Adrenal gland (tissue), 12 donors: Measurements from ENCODE around the gene ZFYVE16. TPM values are rescaled to one million over a fixed set of nuclear protein-coding genes. Genes with fewer than 3 reads are reported as not detected.

Experiments used
- DNase-seq, 7 donors: peaks; one replicate each; pipeline ENCODE4 v3.0.0-alpha.2; 2019 to 2020
- H3K27ac ChIP-seq, 5 donors: fragments of 200-600 bp; sonication (generic) in 4 of 5; 1 replicate in 3 of 5; 2 replicates in 2 of 5; pipeline versions ENCODE4 v1.5.1 to v1.8.0; 2016 to 2020; ENCODE audit warnings: mild to moderate bottlenecking in 1 of 5
- H3K27me3 ChIP-seq: fragments of 200-600 bp; 2 replicates; pipeline ENCODE4 v1.8.0; 2021
- H3K36me3 ChIP-seq, 2 donors: fragments of 200-600 bp; replicated peaks in 1 of 2; 1 replicate in 1 of 2; 2 replicates in 1 of 2; pipeline versions ENCODE4 v1.5.1 to v1.8.0; 2018 to 2022
- H3K4me1 ChIP-seq, 2 donors: fragments of 200-600 bp; replicated peaks in 1 of 2; 1 replicate in 1 of 2; 2 replicates in 1 of 2; pipeline versions ENCODE4 v1.5.1 to v1.8.0; 2018 to 2021
- H3K4me3 ChIP-seq, 4 donors: fragments of 200-600 bp; sonication (generic) in 3 of 4; one replicate each; pipeline ENCODE4 v1.5.1; 2016 to 2018
- H3K9me3 ChIP-seq, 3 donors: fragments of 200-600 bp; sonication (generic) in 1 of 3; replicated peaks in 1 of 3; 1 replicate in 2 of 3; 2 replicates in 1 of 3; pipeline versions ENCODE4 v1.5.1 to v1.8.0; 2016 to 2021
- POLR2A ChIP-seq, 2 donors: fragments of 450-650 bp; IDR thresholded peaks; one replicate each; pipeline ENCODE4 v1.6.1; 2017; ENCODE audit warnings: antibody characterized with exemption in 2 of 2, mild to moderate bottlenecking in 2 of 2, moderate library complexity in 1 of 2
- WGBS, 4 donors: extraction: QIAGEN DNeasy Blood & Tissue Kit in 2 of 4; methylation state at CpG; one replicate each; pipeline versions ENCODE4 v1.1.5 to v1.1.7; 2013 to 2017; 5-methylcytosine and 5-hydroxymethylcytosine counted together
- intact Hi-C, 2 donors: fragments of 100-400 bp; cut with DNase I; formaldehyde crosslinking; loops; one replicate each; pipeline versions ENCODE4 v1.14.1 to v1.15.0; 2022 to 2023
- polyA plus RNA-seq, 3 donors: library from polyadenylated mRNA; stranded (reverse); fragments of 200-250 nt in 2 of 3; fragments of 350-450 nt in 1 of 3; fragmentation: Illumina TruSeq in 1 of 3; extraction: RNeasy Lipid Tissue Mini Kit (QIAGEN cat#74804) in 1 of 3; gene quantifications; one replicate each; pipeline ENCODE4 v1.2.3, GENCODE V29; 2013 to 2014
- total RNA-seq, 9 donors: library from RNA; depleted of rRNA in 4 of 9; stranded (reverse); fragments of >200 nt in 4 of 9; fragments of 120-200 nt in 1 of 9; fragmentation: NEBNext Ultra II Directional in 1 of 9; extraction: Animal tissue kit (Norgen Biotek cat#: 25700) in 1 of 9; gene quantifications; one replicate each; pipeline versions ENCODE4 v1.1.0 to v1.2.4, GENCODE V29; 2013 to 2023
- TF ChIP-seq, protein P1 (sequence below), 6 experiments: fragments of 450-650 bp in 4 of 6; fragments of 200-600 bp in 2 of 6; sonication (generic) in 1 of 6; IDR thresholded peaks; 1 replicate in 5 of 6; 2 replicates in 1 of 6; pipeline versions ENCODE4 v1.5.1 to v1.8.0; 2016 to 2021; ENCODE audit warnings: antibody characterized with exemption in 6 of 6, mild to moderate bottlenecking in 2 of 6, moderate library complexity in 1 of 6
- donor health status: healthy with polysubstance abuse.
- donor health status: Bipolar disorder and iron deficiency.
- donor health status: DM: yes; HTN: yes; CAD: no.
- donor health status: DM: no; HTN: no; CAD: no.
- donor health status: DM: no; HTN: no; CAD: no.
- donor health status: DM: yes; HTN: yes; CAD: no.

ZFYVE16 gene
- total and polyA plus RNA-seq, 12 donors = 14.3 to 56.3 (median 36.4) TPM

DNA sequence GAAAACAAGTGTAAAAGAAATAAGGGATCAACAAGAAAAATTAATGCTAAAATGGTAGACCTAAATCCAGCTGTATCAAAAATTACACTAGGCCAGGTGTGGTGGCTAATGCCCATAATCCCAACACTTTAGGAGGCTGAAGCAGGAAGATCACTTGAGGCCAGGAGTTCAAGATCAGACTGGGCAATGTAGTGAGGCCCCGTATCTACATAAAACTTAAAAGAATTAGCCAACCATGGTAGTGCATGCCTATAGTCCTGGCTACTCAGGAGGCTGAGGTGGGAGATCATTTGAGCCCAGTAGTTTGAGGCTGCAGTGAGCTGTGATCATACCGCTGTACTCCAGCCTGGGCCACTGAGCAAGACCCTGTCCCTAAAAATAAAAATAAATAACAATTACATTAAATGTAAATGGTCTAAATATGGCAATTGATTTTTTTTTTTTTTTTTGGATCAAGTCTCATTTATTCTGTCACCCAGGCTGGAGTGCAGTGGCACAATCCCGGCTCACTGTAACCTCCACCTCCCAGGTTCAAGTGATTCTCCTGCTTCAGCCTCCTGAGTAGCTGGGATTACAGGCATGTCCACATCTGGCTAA lies 75.9 kb downstream of the ZFYVE16 start:
- Histone ChIP-seq H3K4me3 (no peak overlapping the region), H3K27ac (no peak overlapping the region), H3K36me3 (no peaks in the 10 kb centered on the region), H3K9me3 (peaks cover 0 to 7% (median 0%) of the 10 kb centered on the region in 3 donors), H3K4me1 (peaks cover 10 to 11% of the 10 kb centered on the region in 2 donors), H3K27me3 (no peaks in the 10 kb centered on the region)
- DNase-seq = no peak
- intact Hi-C loops = loop anchor here (10.0 kb wide), 1 partner anchor 191 kb away; no protein-coding TSS in a partner anchor
- no peak for TF ChIP-seq POLR2A (IDR thresholded peaks at IDR 0.05)
- TF ChIP-seq, protein P1, sequence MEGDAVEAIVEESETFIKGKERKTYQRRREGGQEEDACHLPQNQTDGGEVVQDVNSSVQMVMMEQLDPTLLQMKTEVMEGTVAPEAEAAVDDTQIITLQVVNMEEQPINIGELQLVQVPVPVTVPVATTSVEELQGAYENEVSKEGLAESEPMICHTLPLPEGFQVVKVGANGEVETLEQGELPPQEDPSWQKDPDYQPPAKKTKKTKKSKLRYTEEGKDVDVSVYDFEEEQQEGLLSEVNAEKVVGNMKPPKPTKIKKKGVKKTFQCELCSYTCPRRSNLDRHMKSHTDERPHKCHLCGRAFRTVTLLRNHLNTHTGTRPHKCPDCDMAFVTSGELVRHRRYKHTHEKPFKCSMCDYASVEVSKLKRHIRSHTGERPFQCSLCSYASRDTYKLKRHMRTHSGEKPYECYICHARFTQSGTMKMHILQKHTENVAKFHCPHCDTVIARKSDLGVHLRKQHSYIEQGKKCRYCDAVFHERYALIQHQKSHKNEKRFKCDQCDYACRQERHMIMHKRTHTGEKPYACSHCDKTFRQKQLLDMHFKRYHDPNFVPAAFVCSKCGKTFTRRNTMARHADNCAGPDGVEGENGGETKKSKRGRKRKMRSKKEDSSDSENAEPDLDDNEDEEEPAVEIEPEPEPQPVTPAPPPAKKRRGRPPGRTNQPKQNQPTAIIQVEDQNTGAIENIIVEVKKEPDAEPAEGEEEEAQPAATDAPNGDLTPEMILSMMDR (IDR thresholded peaks at IDR 0.05) = no peak
- 91 to 100% (median 96%) methylated on average over 3 of the region's 3 CpGs for WGBS, 4 donors

GRCh38 chr5:80487444-80487828 lies 79.6 kb downstream of the ZFYVE16 start:
- peaks cover 0 to 7% (median 0%) of the 10 kb centered on the region in 3 donors for H3K9me3 ChIP-seq
- 56 to 60% (median 57%) methylated on average over 18 of the region's 18 CpGs for WGBS, 4 donors
- no peak for TF ChIP-seq POLR2A (IDR thresholded peaks at IDR 0.05)
- no peaks in the 10 kb centered on the region for H3K36me3 ChIP-seq
- H3K27me3 ChIP-seq = no peaks in the 10 kb centered on the region
- peak in 6 of 7 donors; percentile 18 to 59 (median 24) for DNase-seq
- H3K27ac ChIP-seq = peak overlapping the region in 4 of 5 donors; percentile 62 to 87 (median 82)
- peaks cover 14 to 16% of the 10 kb centered on the region in 2 donors for H3K4me1 ChIP-seq
- peak overlapping the region in 2 of 4 donors; percentile 41 to 74 for H3K4me3 ChIP-seq
- intact Hi-C loops = loop anchor here (10.0 kb wide), 1 partner anchor 187 kb away; no protein-coding TSS in a partner anchor

DNA sequence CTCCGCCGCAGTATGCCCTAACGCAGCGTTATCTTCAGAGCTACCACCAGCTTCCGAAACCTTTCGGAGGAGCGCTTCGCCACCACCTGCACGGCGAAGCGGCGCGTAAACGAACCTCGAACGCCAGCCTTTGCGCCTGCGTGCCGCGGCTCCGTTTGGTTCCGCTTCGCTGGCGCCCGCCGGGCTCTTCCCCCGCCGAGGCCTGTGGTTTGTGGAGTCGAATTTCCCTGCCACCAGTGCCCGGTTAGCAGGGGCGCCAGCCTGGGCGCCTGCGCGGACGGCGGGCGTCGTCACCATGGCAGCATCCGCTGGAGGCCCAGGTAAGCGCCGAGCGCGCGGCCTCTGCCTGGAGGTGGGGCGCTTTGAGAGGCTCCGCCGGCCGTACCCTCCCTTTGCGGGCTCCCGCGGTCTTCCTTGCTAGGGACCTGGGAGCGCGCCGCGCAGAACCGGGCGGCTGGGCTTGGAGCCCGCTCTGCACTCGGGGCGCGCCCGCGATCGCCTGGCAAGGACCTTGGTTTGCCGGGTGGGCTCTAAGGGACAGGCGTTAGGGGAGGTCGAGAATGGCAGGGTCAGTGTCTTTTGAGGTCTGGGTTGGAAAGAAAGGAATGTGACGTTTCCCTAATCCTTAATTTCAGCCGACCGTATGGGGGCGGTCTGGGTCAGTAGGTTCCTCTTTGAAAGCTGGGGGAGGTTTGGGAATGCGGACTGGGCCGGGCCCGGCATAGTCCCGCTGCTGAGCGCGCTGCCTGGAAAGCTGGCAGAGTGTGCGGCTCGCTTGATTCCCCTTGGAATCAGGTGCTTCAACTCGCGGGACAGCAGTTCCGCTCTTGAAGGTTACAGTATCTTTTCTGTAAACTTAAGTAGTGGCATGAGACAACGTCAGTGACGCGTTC lies 80.2 kb downstream of the ZFYVE16 start, which contains the start of gene FAM151B:
TSS of gene FAM151B (plus strand) at position 272 of the 893 bp plus-strand sequence. CDS start at position 296, 24 bp downstream.
- H3K27ac ChIP-seq = peak within 1 kb of the TSS; percentile 62 to 87 (median 81)
- intact Hi-C loops = loop anchor here (10.0 kb wide), 1 partner anchor 187 kb away; no protein-coding TSS in a partner anchor
- no peaks in the 10 kb centered on the region for H3K27me3 ChIP-seq
- TF ChIP-seq POLR2A (IDR thresholded peaks at IDR 0.05) = peak in 1 of 2 donors; percentile 75
- TF ChIP-seq, protein P1 (IDR thresholded peaks at IDR 0.05) = peak in 3 of 6 experiments; percentile 8 to 29 (median 23)
- H3K4me1 ChIP-seq = peaks cover 14 to 16% of the 10 kb centered on the region in 2 donors
- peak; percentile 90 to 94 (median 92) for DNase-seq
- H3K4me3 ChIP-seq = peak within 1 kb of the TSS in 3 of 4 donors; percentile 36 to 74 (median 41)
- H3K9me3 ChIP-seq = peaks cover 0 to 7% (median 0%) of the 10 kb centered on the region in 3 donors
- H3K36me3 ChIP-seq = no peaks in the 10 kb centered on the region
- WGBS, 4 donors = 0 to 1% (median 1%) methylated on average over 35 to 85 of the region's 85 CpGs

DNA sequence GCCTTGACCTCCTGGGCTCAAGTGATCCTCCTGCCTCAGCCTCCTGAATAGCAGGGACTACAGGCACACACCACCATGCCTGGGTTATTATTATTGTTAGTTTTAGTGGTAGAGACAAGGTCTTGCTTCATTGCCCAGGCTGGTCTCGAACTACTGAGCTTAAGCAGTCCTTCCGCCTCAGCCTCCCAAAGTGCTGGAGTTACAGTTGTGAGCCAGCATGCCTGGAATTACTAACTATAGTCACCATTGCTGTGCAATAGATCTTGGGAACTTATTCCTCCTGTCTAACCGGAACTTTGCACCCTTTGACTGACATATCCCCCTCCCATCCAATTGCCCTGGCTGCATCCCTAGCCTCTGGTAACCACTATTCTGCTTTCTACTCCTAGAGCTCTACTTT lies 83.4 kb downstream of the ZFYVE16 start:
- Histone ChIP-seq H3K27me3 (no peaks in the 10 kb centered on the region), H3K27ac (no peak overlapping the region), H3K36me3 (no peaks in the 10 kb centered on the region), H3K9me3 (no peaks in the 10 kb centered on the region), H3K4me3 (no peak overlapping the region), H3K4me1 (peaks cover 14 to 16% of the 10 kb centered on the region in 2 donors)
- DNase-seq = no peak
- TF ChIP-seq POLR2A (IDR thresholded peaks at IDR 0.05) = no peak
- TF ChIP-seq, protein P1 (IDR thresholded peaks at IDR 0.05) = no peak
- intact Hi-C loops = no loop called here
- WGBS, 4 donors = 93 to 97% (median 96%) methylated on average over 3 of the region's 3 CpGs
